C4-2B (cell line): ENCODE measurements around the gene MOGAT3.

Experiments
- H3K27ac ChIP-seq: fragments of 450-650 bp; 2 replicates; pipeline ENCODE4 v1.5.1; 2017
- ZFX ChIP-seq: fragments of 450-650 bp; IDR thresholded peaks from 2 replicates; pipeline ENCODE4 v1.6.1; 2017
- TF ChIP-seq, protein P1 (sequence below): fragments of 450-650 bp; conservative IDR thresholded peaks from 2 replicates; pipeline ENCODE4 v1.5.1; 2017; ENCODE audit warnings: mild to moderate bottlenecking

MOGAT3 gene

DNA sequence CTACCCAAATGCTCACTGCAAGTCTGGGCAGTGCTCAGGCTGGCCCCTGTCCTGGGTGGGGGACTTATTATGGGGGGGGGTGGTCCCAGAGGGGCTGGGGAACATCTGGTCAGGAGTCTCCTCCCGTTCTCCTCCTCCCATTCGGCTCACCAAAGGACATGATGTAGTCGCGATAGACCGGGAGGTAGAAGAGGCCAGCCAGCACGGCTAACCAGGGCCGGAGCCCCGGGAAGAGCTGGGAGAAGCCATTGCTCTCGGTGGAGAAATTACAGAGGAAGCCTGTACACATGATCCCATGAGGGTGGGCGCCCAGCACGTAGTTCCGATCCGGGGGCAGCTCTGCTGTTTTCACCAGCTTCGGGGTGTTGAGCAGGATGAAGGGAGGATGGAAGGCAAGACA, 2.4 kb downstream of the MOGAT3 start:
- no peak for TF ChIP-seq ZFX
- no peak overlapping the region for H3K27ac ChIP-seq

DNA sequence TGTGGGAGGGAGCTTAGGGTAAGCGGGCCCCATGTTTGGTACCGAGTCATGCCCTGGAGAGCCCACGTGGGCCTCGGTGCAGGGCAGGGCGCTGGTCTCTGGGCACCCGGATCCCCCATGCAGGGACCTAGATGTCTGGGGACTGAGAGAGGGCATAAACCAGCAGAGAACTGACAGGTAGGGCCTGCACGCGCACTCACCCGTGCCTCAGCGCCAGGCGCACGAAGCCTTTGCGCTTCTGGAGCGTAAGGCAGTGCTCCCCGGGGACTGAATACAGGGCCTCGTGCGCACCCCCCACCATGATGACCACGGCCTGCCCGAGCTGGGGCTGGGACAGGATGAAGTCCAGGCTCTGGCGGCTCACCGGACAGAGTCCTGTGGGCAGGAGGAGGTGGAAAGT, 2.8 kb downstream of the MOGAT3 start:
- no peak for TF ChIP-seq ZFX
- TF ChIP-seq, protein P1, sequence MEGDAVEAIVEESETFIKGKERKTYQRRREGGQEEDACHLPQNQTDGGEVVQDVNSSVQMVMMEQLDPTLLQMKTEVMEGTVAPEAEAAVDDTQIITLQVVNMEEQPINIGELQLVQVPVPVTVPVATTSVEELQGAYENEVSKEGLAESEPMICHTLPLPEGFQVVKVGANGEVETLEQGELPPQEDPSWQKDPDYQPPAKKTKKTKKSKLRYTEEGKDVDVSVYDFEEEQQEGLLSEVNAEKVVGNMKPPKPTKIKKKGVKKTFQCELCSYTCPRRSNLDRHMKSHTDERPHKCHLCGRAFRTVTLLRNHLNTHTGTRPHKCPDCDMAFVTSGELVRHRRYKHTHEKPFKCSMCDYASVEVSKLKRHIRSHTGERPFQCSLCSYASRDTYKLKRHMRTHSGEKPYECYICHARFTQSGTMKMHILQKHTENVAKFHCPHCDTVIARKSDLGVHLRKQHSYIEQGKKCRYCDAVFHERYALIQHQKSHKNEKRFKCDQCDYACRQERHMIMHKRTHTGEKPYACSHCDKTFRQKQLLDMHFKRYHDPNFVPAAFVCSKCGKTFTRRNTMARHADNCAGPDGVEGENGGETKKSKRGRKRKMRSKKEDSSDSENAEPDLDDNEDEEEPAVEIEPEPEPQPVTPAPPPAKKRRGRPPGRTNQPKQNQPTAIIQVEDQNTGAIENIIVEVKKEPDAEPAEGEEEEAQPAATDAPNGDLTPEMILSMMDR, result no peak
- H3K27ac ChIP-seq, result no peak overlapping the region

DNA sequence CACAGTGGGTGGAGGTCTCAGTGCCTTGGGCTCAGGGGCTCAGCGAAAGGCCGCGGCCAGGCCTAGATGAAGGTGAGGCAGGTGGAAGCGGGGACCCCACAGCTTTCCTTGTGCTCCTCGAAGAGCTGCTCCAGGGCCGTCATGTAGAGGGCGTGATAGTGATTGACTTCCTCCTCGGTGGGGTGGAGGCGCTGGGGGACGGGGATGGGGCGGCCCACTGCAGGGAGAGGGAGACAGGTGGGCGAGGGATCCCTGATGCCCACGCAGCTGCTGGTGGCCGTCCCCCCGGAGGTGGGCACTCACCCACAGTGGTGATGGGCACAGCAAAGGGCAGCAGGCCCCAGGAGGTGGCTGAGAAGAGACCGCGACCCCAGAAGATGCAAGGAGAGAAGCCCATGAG, 5.0 kb downstream of the MOGAT3 start:
- TF ChIP-seq, protein P1, result no peak
- TF ChIP-seq ZFX, result no peak
- H3K27ac ChIP-seq, result no peak overlapping the region

DNA sequence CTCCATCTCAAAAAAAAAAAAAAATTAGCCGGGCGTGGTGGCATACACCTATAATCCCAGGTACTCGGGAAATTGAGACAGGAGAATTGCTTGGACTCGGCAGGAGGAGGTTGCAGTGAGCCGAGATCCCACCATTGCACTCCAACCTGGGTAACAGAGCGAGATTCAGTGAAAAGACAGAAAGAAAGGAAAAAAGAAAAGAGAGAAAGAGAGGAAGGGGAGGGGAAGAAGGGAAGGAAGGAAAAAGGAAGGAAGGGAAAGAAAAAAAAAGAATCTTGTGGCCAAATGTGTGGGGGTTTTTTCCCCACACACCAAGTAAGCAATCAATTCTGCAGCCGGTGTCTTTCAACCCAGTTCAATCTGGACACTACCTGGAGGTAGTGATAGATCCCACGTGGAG, 11.7 kb downstream of the MOGAT3 start:
- TF ChIP-seq ZFX, result no peak
- TF ChIP-seq, protein P1, result no peak
- no peak overlapping the region for H3K27ac ChIP-seq

DNA sequence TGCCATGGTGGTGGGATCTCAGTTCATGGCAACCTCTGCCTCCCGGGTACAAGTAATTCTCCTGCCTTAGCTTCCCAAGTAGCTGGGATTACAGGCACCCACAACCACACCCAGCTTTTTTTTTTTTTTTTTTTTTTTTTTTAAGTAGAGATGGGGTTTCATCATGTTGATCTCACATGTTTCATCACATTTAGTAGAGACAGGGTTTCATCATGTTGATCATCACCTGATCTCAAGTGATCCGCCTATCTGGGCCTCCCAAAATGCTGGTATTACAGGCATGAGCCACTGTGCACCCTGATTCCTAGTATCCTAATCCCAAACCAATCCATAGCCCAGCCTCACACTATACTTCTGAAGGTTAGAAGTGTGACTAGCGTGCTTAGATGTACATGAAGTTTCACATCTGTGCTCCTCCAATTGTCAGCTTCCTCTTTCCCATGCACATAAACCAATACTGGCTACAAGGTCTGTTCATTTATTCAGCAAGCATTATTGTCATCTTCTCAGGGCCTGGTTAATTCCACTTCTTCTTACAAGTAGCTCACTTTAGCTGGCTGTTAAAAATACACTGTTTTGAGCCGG, 13.9 kb downstream of the MOGAT3 start:
- TF ChIP-seq ZFX, result no peak
- TF ChIP-seq, protein P1, result no peak
- no peak overlapping the region for H3K27ac ChIP-seq

DNA sequence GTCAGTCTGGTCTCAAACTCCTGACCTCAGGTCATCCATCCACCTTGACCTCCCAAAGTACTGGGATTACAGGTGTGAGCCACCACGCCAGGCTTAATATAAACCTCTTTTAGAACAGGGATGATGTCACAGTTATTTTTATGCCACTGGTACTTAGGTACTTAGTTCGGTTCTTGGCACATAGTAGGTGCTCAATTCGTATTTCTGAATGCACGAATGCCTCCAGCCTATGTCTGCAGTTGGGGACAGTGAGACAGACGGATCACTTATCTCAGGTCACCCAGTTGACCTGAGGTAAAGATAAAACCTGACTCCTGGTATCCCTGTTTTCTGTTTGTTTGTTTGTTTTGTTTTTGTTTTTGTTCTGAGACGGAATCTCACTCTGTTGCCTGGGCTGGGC, 14.6 kb downstream of the MOGAT3 start:
- TF ChIP-seq, protein P1, result no peak
- TF ChIP-seq ZFX, result no peak
- no peak overlapping the region for H3K27ac ChIP-seq

DNA sequence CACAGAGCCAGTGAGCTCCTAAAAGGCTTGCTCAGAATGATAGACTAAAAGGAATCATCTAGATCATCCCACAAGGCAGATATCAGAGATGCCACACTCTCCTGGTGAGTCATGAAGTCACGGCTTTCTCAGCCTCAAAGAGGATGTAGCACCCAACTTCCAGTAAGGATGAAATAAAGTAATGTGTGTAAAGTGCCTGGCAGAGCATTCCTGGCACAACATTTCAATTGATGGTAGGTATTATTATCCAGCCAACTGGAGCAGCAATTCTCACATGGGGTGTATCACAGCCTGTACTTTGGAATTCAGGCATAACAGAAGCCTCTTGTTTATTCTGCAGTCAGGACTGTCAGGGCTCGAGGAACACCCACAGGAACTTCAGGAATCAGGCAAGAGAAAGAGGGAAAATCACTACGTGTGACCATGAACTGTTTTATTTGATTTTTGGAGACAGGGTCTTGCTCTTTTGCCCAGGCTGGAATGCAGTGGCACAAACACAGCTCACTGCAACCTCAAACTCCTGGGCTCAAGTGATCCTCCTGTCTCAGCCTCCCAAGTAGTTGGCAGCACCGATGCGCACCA, 15.5 kb downstream of the MOGAT3 start:
- no peak for TF ChIP-seq ZFX
- TF ChIP-seq, protein P1, result no peak
- H3K27ac ChIP-seq, result no peak overlapping the region
